HUES6 (cell line): ENCODE measurements around the gene PELI2.

ENCODE experiments used
- H3K27ac ChIP-seq: 2 replicates; pipeline ENCODE4 v1.7.0; 2013; ENCODE audit warnings: low read depth, mild to moderate bottlenecking, low read length, inconsistent platforms
- H3K27me3 ChIP-seq: 2 replicates; pipeline ENCODE4 v1.6.1; 2013; ENCODE audit warnings: low read length; ENCODE audit not compliant: control insufficient read depth, insufficient read depth
- H3K36me3 ChIP-seq: 2 replicates; pipeline ENCODE4 v1.6.1; 2013; ENCODE audit warnings: low read length; ENCODE audit not compliant: control insufficient read depth, insufficient read depth
- H3K4me1 ChIP-seq: 2 replicates; pipeline ENCODE4 v1.6.1; 2013; ENCODE audit warnings: low read length; ENCODE audit not compliant: control insufficient read depth, insufficient read depth
- H3K4me3 ChIP-seq: 2 replicates; pipeline ENCODE4 v1.5.1; 2013; ENCODE audit warnings: low read depth, low read length
- H3K9ac ChIP-seq: one replicate; pipeline ENCODE4 v1.6.1; 2013; ENCODE audit warnings: mild to moderate bottlenecking, low read length
- H3K9me3 ChIP-seq: 2 replicates; pipeline ENCODE4 v1.6.1; 2013; ENCODE audit warnings: low read depth, low read length; ENCODE audit not compliant: control insufficient read depth, insufficient read depth

Gene PELI2

GRCh38 chr14:56143025-56143424, 24.8 kb downstream of the PELI2 start:
- no peaks in the 10 kb centered on the region for H3K9me3 ChIP-seq
- no peak overlapping the region for H3K4me3 ChIP-seq
- no peaks in the 10 kb centered on the region for H3K27me3 ChIP-seq
- no peaks in the 10 kb centered on the region for H3K36me3 ChIP-seq
- H3K9ac ChIP-seq, result no peak overlapping the region
- no peak overlapping the region for H3K27ac ChIP-seq
- H3K4me1 ChIP-seq, result peaks cover 9% of the 10 kb centered on the region; the same call in 1 of the 2 replicates

GRCh38 chr14:56144176-56144575, 26.0 kb downstream of the PELI2 start:
- Histone ChIP-seq H3K27me3 (no peaks in the 10 kb centered on the region), H3K27ac (no peak overlapping the region), H3K9me3 (no peaks in the 10 kb centered on the region), H3K36me3 (no peaks in the 10 kb centered on the region), H3K4me1 (peaks cover 12% of the 10 kb centered on the region), H3K9ac (no peak overlapping the region), H3K4me3 (no peak overlapping the region)

GRCh38 chr14:56145181-56145769, 27.1 kb downstream of the PELI2 start:
- no peak overlapping the region for H3K4me3 ChIP-seq
- H3K27me3 ChIP-seq, result no peaks in the 10 kb centered on the region
- H3K27ac ChIP-seq, result no peak overlapping the region
- H3K36me3 ChIP-seq, result no peaks in the 10 kb centered on the region
- no peaks in the 10 kb centered on the region for H3K9me3 ChIP-seq
- peaks cover 13% of the 10 kb centered on the region for H3K4me1 ChIP-seq
- no peak overlapping the region for H3K9ac ChIP-seq

GRCh38 chr14:56145965-56146364, 27.8 kb downstream of the PELI2 start:
- no peak overlapping the region for H3K27ac ChIP-seq
- H3K4me3 ChIP-seq, result no peak overlapping the region
- no peak overlapping the region for H3K9ac ChIP-seq
- no peaks in the 10 kb centered on the region for H3K36me3 ChIP-seq
- H3K9me3 ChIP-seq, result no peaks in the 10 kb centered on the region
- H3K27me3 ChIP-seq, result no peaks in the 10 kb centered on the region
- peaks cover 13% of the 10 kb centered on the region for H3K4me1 ChIP-seq

- no peaks in the 10 kb centered on the region for H3K36me3 ChIP-seq
- no peak overlapping the region for H3K9ac ChIP-seq
- no peaks in the 10 kb centered on the region for H3K9me3 ChIP-seq
- no peaks in the 10 kb centered on the region for H3K27me3 ChIP-seq
- peaks cover 13% of the 10 kb centered on the region for H3K4me1 ChIP-seq
- H3K27ac ChIP-seq, result no peak overlapping the region
- no peak overlapping the region for H3K4me3 ChIP-seq
Observed at GRCh38 chr14:56147449-56147848, 29.2 kb downstream of the PELI2 start.

- no peaks in the 10 kb centered on the region for H3K27me3 ChIP-seq
- H3K4me3 ChIP-seq, result no peak overlapping the region
- no peak overlapping the region for H3K9ac ChIP-seq
- no peak overlapping the region for H3K27ac ChIP-seq
- H3K4me1 ChIP-seq, result peaks cover 13% of the 10 kb centered on the region
- H3K36me3 ChIP-seq, result no peaks in the 10 kb centered on the region
- no peaks in the 10 kb centered on the region for H3K9me3 ChIP-seq
Observed at GRCh38 chr14:56147986-56148901, 30.0 kb downstream of the PELI2 start.

GRCh38 chr14:56149151-56149550, 30.9 kb downstream of the PELI2 start:
- no peaks in the 10 kb centered on the region for H3K36me3 ChIP-seq
- no peaks in the 10 kb centered on the region for H3K27me3 ChIP-seq
- H3K27ac ChIP-seq, result no peak overlapping the region
- no peak overlapping the region for H3K9ac ChIP-seq
- no peaks in the 10 kb centered on the region for H3K9me3 ChIP-seq
- no peak overlapping the region for H3K4me3 ChIP-seq
- peaks cover 13% of the 10 kb centered on the region for H3K4me1 ChIP-seq

GRCh38 chr14:56149995-56150394, 31.8 kb downstream of the PELI2 start:
- no peak overlapping the region for H3K27ac ChIP-seq
- peaks cover 13% of the 10 kb centered on the region for H3K4me1 ChIP-seq
- no peaks in the 10 kb centered on the region for H3K36me3 ChIP-seq
- H3K27me3 ChIP-seq, result no peaks in the 10 kb centered on the region
- H3K9ac ChIP-seq, result no peak overlapping the region
- H3K4me3 ChIP-seq, result no peak overlapping the region
- no peaks in the 10 kb centered on the region for H3K9me3 ChIP-seq

- Histone ChIP-seq H3K9ac (no peak overlapping the region), H3K9me3 (no peaks in the 10 kb centered on the region), H3K27me3 (no peaks in the 10 kb centered on the region), H3K4me1 (peaks cover 13% of the 10 kb centered on the region), H3K27ac (no peak overlapping the region), H3K4me3 (no peak overlapping the region), H3K36me3 (no peaks in the 10 kb centered on the region)
Observed at GRCh38 chr14:56150645-56151345, 32.6 kb downstream of the PELI2 start.

- no peaks in the 10 kb centered on the region for H3K36me3 ChIP-seq
- no peak overlapping the region for H3K27ac ChIP-seq
- H3K4me1 ChIP-seq, result peaks cover 13% of the 10 kb centered on the region
- H3K4me3 ChIP-seq, result no peak overlapping the region
- H3K27me3 ChIP-seq, result no peaks in the 10 kb centered on the region
- H3K9me3 ChIP-seq, result no peaks in the 10 kb centered on the region
- H3K9ac ChIP-seq, result no peak overlapping the region
Observed at GRCh38 chr14:56152221-56152620, 34.0 kb downstream of the PELI2 start.

GRCh38 chr14:56153267-56153666, 35.1 kb downstream of the PELI2 start:
- Histone ChIP-seq H3K4me3 (no peak overlapping the region), H3K9ac (no peak overlapping the region), H3K36me3 (no peaks in the 10 kb centered on the region), H3K4me1 (peaks cover 10% of the 10 kb centered on the region), H3K9me3 (no peaks in the 10 kb centered on the region), H3K27ac (no peak overlapping the region), H3K27me3 (no peaks in the 10 kb centered on the region)
